NCI-H524 treated with DMSO at 0.1 percent for 48 hours (cell line): ENCODE measurements around the gene RAB14.
A peak's percentile ranks its signal among the peaks of the same experiment; 100 is the strongest.

ENCODE experiments used
- DNase-seq: peaks from one replicate; lab custom pipeline; 2025; lab: John Stamatoyannopoulos, UW

RAB14 gene

DNA sequence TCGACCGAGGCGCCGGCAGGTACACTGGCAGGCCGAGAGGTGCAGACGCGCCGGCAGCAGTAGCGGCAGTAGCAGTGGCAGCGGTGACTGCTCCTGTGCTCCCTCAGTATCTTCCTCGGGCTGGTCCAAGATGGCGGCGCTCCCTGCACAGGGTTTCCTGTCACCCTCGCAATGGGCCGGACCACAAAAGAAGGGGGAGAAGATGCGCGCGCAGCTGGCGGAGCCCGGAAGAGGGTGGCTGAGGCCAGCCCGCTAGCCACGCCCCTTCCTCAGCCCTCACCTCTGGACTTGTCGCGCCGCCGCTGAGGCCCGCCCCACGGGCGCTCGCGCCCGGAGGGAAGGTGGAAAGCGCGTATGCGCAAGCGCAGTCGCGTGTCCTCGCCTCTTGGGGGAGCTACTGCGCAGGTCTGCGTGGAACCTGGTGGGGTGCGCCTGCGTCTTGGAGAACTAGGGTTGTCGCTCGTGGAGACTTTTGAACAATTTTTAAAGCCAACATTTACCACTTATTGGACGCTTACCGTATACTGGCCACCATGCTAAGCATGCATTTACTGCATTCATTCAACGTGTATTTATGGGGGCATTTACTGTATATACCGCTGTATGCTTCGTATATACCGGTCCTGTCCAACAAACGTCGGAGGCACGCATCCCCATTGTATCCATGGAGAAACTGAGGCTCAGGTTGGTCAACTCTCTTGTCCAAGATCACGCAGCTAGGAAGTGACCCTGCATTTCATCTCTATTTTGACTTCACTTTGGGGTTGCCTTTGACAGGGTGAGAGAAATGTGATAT lies at the start of gene RAB14:
Gene RAB14 (minus strand): TSS at position 132 of the 796 bp plus-strand sequence. CDS start 8,457 bp downstream, outside the sequence.
- DNase-seq, result peak; percentile 95

DNA sequence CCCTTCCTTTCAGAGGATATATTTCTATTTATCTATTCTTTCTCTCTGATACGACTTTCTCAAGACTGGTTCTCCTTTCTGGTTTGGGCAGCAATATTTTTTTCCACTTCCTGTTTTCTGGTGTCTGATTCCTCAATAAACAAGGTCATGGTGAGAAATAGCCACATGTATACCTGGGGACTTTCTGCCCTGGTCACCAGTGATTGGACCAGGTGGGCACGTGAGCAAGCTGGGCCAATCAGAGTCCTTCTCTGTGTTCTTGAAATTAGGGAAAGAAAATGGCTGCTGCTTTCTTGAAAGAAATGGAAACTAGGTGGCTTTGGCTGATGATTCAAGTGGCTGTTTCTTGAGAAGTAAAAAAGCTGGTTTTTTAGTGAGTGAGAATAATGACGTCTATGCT lies 47.9 kb upstream of the RAB14 start:
- no peak for DNase-seq

- no peak for DNase-seq
Observed at GRCh38 chr9:121246821-121247561, 45.3 kb upstream of the RAB14 start.

- no peak for DNase-seq
Observed at GRCh38 chr9:121242959-121243346, 41.3 kb upstream of the RAB14 start.

GRCh38 chr9:121242219-121242958 lies 40.7 kb upstream of the RAB14 start:
- no peak for DNase-seq

DNA sequence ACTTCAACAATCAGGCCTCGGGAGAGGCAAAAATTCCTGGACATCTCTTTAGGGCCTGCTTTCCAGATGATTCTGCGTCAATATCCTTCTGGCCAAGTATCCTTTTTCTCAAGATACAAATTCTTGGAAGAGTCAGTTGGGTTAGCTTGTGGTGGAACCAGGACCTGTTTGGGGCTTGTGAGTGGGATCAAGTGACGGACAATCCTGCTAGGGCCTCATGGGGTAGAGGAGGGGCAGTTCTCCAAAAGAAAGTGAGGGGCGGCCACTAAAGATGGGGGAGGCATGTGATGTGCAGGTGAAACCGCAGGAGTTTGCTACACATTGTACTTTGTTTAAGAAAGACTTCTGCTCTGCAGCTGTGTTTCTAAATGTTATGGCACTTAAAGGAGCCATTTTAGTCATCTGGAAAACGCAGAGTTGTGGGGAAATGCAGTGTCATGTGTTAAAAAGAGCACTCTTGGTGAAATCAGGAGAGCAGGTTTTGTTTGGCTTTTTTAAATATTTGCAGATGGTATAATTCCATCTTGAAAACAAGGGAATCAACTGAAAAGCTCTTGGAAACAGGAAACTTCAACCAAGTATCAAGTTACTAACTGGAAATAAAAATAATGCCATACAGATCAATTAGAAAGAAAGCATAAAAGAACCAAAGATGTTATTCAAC lies 38.9 kb upstream of the RAB14 start:
- no peak for DNase-seq

- DNase-seq, result no peak
Observed at GRCh38 chr9:121239851-121240250, 38.2 kb upstream of the RAB14 start.

- DNase-seq, result no peak
Observed at GRCh38 chr9:121239071-121239470, 37.4 kb upstream of the RAB14 start.

GRCh38 chr9:121237916-121238315 lies 36.2 kb upstream of the RAB14 start:
- no peak for DNase-seq

- no peak for DNase-seq
Observed at GRCh38 chr9:121235512-121235911, 33.8 kb upstream of the RAB14 start.

- DNase-seq, result no peak
Observed at GRCh38 chr9:121234832-121235161, 33.1 kb upstream of the RAB14 start.

GRCh38 chr9:121233906-121234831 lies 32.5 kb upstream of the RAB14 start:
- no peak for DNase-seq

GRCh38 chr9:121232251-121232650 lies 30.6 kb upstream of the RAB14 start:
- DNase-seq, result no peak

DNA sequence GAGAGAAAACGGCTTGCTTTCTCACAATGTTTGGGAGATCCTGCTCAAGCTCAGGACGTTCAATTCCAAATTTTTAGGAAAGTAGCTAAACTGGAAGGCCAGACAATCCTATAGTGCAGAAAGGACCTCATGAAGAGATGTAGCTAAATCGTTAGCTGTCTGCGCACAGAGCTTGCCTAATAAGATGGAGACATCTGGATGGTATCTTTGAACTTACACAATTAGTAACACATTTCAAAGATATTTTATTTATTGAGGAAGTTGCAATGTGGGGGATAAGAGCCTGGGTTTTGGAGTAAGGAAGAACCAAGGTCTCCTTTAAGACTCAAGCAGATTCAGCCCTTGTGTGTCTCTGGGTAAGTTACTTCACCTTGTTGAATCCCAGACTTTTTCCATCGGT lies 28.6 kb upstream of the RAB14 start:
- DNase-seq, result no peak

DNA sequence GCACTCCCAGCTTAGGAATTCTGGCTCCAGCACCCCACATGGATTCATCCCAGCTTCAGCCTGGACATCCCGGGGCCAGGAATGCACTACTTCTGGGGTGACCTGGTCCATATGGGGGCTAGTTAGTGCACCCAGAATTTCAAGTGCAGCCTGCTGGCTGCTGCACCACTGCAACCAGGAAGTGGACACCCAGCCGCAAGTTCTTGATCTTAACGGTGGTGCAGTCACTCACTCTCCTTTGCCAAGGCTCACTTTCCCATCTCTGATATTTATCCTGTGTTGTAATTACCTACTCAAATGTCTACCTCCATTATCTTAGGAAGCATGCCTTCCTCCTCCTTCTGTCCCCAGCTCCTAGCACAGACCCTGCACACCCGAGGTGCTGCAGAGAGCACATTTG lies 26.2 kb upstream of the RAB14 start:
- no peak for DNase-seq

DNA sequence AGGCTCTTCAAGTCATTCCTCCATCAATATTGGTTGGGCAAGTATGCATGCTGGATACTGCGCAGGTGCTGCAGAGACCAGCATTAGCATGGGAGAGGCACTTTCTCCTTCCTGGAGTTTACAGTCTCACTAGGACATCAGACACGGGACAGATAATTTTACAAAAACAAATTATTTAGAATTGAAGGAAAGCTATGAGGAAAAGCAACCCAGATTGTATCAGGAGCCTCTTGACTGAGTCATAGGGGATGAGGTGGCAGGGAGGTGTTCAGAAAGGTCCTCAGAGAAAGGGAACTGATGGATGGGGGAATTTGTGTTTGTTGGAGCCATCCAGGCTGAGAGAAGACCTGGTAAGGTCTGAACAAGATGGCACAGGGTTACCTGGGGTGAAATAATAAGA lies 24.5 kb upstream of the RAB14 start:
- DNase-seq, result no peak

- peak; percentile 50 for DNase-seq
Observed at GRCh38 chr9:121225240-121225639, 23.6 kb upstream of the RAB14 start.

DNA sequence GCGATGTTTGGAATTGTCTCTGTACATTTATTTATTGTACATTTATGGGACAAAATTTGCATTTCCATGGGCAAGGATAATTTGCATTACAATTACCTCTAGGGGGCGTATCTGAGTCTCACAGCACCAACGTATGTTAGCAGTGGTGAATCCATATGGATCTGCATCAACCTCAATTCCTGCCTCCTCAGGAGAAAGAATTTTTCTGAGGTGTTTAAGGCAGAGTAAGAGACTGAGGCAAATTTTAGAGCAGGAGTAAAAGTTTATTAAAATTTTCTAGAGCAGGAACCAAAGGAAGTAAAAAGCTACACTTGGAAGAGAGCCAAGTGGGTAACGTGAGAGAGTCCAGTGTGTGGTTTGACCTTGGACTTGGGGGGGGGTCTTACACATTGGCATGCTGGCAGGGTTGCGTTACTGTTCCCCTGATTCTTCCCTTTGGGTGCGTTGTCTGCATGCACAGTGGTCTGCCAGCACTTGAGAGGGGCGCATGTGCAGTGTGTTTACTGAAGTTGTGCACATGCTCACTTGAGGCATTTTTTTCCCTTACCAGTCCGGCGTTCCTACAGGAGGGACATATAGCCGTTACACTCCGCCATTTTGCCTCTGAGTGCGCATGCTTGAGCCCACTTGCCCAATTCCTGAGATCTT lies 21.0 kb upstream of the RAB14 start:
- peak; percentile 24 for DNase-seq

- no peak for DNase-seq
Observed at GRCh38 chr9:121221664-121222055, 20.0 kb upstream of the RAB14 start.

DNA sequence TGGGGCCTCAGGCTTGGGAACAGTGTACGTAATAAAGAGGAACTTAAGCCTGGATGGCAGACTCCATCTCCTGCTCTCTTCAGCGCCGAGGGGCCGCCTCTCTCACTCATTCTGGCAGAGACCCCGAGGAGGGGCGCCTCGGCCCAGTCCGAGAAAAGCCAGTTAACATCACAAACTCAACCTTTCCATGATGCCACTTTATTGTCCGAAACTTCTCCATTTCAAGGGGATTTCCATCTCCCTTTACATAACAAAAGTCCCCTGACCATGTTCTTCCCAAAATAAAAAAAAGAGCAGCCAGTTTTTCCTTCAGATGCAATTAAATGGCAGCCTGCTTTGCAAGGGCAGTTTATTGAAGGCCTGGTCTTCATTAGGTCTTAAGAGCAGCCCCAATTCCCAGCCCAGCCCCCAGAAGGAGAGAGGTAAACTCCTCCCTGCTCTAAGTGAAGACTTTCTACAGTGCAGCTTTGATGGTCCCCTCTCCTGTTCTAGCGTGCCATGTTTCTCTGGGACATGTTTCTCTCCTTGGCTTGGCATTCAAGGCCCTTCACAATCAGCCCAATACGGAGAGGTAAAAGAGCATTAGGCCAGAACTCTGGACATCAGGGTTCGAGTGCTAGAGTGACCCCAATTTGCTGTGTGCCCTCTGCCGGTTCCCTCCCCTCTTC lies 19.5 kb upstream of the RAB14 start:
- no peak for DNase-seq
